ENCODE results near the gene OR1Q1.
"Not testable (repeated sequence)": the region's sequence is repeated elsewhere in the genome, so short reads cannot be mapped to it uniquely, and the experiment has no call there.

OR1Q1 gene, protein sequence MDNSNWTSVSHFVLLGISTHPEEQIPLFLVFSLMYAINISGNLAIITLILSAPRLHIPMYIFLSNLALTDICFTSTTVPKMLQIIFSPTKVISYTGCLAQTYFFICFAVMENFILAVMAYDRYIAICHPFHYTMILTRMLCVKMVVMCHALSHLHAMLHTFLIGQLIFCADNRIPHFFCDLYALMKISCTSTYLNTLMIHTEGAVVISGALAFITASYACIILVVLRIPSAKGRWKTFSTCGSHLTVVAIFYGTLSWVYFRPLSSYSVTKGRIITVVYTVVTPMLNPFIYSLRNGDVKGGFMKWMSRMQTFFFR

GRCh38 chr9:122614362-122614761 is at the start of gene OR1Q1:
OR1Q1 (plus strand) TSS chr9:122614738; CDS start chr9:122614738, 0 bp downstream.
- no peak for DNase-seq

- no peak for DNase-seq
Observed at GRCh38 chr9:122567901-122568300, 46.6 kb upstream of the OR1Q1 start.

- no peak for DNase-seq
Observed at GRCh38 chr9:122572456-122572855, 42.1 kb upstream of the OR1Q1 start.

DNA sequence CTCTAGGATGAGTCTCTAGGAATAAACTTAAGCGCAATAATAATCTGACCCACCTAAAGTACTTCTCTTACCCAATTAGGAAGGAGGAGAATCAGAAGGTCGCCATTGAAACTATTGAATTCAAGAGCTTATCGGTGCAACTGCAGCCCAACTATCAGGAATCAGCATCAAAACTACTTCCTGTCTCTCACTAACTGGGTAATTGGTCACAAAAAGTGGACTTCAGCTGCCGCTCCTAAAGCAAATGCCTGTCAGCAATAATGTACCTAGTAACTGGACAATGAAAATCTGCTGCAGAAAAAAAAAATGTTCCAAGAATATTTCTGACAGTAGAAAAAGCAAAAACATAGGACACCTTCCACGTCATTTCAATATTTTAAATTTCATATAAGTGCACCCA is 34.7 kb upstream of the OR1Q1 start:
- no peak for DNase-seq

- DNase-seq: no peak
Observed at GRCh38 chr9:122580360-122580759, 34.2 kb upstream of the OR1Q1 start.

- DNase-seq: not testable (repeated sequence)
Observed at GRCh38 chr9:122583284-122583683, 31.3 kb upstream of the OR1Q1 start, which contains the start of gene OR1L8. OR1L8 (minus strand) TSS chr9:122583384; CDS start chr9:122568477, 14,907 bp downstream.

DNA sequence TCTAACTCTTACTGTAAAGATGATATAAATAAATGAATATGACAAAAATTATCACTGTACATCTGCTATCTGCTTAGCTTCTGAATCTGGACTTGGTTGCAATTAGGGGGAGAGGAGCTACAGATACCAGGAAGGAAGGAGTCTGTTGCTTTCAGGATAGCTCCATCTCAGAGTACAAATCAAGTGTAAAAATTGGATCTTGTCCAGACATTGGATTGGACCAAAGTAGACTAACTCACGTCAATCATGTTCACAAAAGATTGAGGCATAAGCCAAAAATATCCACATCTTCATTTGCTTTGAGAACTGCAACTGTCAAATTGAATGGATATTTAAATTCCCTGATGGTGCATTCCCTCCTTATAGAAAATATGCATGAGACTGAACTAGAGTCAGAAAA is 8.8 kb upstream of the OR1Q1 start:
- DNase-seq: no peak

GRCh38 chr9:122606587-122606986 is 8.0 kb upstream of the OR1Q1 start:
- DNase-seq: no peak

DNA sequence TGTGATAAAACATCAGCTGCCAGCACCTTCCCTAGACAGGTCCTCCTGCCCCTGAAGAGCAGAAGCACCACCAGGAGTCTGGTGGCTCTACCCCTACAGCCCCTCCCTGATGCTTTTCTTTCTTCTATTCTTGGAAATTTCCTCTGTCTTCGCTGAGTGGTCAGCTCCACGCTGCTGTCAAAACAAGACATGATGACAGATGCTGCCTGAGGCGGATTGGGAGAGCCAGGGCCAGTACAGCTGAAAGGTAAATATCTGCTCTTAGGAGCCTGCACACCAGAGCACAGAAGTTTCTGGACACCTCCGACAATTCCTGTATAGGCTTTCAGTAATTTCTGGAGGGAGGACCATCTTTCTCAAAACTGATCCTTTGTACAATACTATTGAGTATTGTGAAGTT is 4.7 kb upstream of the OR1Q1 start:
- DNase-seq: no peak

- DNase-seq: no peak
Observed at GRCh38 chr9:122619996-122620395, 5.5 kb downstream of the OR1Q1 start.

DNA sequence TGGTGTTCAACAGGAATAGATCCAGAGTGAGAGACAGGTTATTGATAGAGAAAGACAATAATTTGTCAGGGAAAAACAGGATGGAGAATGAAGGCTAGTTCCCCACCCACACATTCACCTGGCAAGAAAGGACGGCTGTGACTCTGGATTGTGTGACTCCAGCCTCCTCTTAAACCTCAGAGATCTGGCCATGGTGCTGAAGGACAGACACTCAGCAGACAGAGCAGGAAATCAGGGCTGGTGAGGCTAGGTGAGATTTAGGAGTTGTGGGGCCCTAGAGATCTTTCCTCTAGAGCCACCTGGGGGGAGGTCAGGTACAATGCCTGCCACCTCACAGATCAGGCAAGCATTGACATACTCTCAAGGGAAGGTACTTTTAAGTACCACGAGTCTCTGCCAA is 27.7 kb downstream of the OR1Q1 start:
- no peak for DNase-seq

DNA sequence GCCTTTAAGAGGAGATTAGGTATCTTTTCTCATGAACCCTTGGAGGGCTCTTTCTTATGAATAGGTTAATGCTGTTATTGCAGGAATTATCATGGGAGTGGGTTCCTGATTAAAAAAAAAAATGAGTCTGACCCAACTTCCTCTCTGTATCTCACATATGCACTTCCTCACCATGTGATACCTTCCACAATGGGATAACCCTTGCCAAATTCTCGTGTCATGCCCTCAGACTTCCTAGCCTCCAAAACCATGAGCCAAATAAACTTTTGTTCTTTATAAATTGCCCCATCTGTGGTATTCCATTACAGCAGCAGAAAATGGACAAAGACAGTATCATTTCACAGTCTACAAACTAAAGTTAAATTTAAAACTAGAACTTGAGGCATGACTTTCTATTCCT is 41.8 kb downstream of the OR1Q1 start:
- no peak for DNase-seq

DNA sequence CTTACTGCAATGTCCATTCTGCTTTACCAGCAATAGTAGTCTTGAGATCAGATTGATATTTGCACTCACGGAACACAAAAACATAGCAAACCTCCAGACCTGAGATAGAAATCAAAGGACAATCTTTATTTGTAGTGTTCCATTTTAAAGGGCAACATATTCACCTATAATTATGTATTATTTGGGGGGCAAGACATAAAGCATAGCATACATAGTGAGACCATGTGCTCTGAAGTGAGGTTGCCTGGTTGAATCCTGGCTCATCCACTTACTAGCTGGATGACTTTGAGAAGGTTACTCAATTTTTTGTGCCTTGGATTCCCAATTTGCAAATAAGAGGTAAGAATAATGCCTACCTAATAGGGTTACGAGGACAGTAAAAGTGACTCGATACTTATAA is 43.0 kb downstream of the OR1Q1 start, which contains the start of gene OR1B1:
OR1B1 (minus strand) TSS at position 101 of the 400 bp plus-strand sequence.
- DNase-seq: no peak

GRCh38 chr9:122661416-122661815 is 46.9 kb downstream of the OR1Q1 start, which contains the start of gene OR1L1:
OR1L1 (plus strand) TSS chr9:122661716; CDS start chr9:122661716, 0 bp downstream.
- no peak for DNase-seq
